ENCODE measurements around the gene DNAJC5. TPM values are rescaled to one million over a fixed set of nuclear protein-coding genes. Genes with fewer than 3 reads are reported as not detected.
"Not testable (repeated sequence)": the region's sequence is repeated elsewhere in the genome, so short reads cannot be mapped to it uniquely, and the experiment has no call there.

DNAJC5 gene
- total RNA-seq, 2 donors from 2014 or later = 31.1 to 31.7 TPM

- intact Hi-C loops (cut with DNase I) = no loop called here
- peak; percentile 87 for DNase-seq (ENCODE audit: low spot score)
Measured at GRCh38 chr20:63896264-63897105, 1.6 kb downstream of the DNAJC5 start.

- DNase-seq (ENCODE audit: low spot score) = no peak
- intact Hi-C loops (cut with DNase I) = no loop called here
Measured at GRCh38 chr20:63897978-63898561, 3.1 kb downstream of the DNAJC5 start.

GRCh38 chr20:63898882-63899558 lies 4.1 kb downstream of the DNAJC5 start:
- DNase-seq (ENCODE audit: low spot score) = no peak
- intact Hi-C loops (cut with DNase I) = no loop called here

GRCh38 chr20:63900413-63900812 lies 5.5 kb downstream of the DNAJC5 start:
- intact Hi-C loops (cut with DNase I) = loop anchor here in 1 of 2 donors (10.0 kb wide), 1 partner anchor 74 kb away; the partner anchor contains the start of gene SAMD10
- no peak for DNase-seq (ENCODE audit: low spot score)

DNA sequence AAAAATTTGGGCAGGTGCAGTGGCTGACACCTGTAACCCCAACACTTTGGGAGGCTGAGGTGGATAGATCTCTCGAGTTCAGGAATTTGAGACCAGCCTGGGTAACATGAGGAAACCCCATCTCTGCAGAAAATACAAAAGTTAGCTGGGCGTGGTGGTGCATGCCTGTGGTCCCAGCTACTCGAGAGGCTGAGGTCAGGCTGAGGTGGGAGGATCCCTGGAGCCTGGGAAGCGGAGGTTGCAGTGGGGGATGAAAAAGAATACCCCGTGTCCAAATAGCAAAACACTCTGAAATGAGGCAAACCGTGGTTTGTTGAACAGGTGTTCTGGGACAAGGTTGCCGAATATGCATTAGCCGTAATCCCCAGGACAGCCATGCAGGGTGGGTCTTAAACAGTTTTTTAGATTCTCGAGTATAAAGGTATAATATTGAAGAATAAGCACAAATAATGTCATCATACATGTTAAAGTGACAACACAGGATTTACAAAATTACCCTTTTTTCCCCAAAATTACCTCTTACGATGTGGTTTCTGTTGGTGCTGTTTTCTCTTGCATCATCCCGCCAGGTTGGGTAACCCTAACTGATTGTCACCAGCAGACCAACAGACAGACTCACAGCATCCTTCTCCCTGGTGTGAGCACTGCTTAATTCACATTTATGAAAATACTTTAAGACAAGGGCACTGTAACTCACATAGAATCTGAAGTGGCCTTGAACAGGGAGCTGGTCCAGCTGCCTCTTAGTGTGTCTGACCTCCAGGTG lies 9.1 kb downstream of the DNAJC5 start:
- DNase-seq (ENCODE audit: low spot score) = no peak
- intact Hi-C loops (cut with DNase I) = loop anchor here in 1 of 2 donors (10.0 kb wide), 1 partner anchor 71 kb away; the partner anchor contains the start of gene SAMD10

DNA sequence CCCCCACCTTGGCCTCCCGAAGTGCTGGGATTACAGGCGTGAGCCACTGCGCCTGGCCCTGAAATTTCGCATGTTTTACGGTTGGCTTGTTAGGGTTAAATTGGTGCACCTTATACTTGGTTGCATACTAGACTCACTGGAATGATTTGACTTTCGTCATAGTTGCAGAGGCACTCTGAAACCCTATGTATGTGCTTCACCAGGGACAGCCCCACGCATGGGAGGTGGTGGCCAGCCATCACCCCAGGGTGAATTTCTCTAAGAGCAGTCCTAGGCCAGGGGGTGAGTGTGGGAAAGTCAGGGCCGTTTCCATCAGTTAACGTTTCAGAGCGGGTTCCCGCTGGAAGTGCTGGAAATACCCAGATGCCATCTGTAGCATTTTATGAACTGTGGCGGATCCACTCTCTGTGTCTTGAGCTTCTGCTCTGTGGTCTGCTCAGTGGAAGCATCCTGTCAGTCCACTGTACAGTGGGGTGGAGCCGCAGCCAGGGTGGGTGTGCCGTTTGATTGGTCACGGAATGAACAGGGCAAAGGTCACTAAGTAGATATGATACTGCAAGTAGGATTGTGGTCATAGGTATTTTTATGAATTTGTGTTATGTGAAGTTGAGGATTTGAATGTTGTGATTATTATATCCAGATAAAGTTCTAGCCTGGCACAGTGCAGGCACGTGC lies 13.2 kb downstream of the DNAJC5 start:
- intact Hi-C loops (cut with DNase I) = loop anchor here (5.0 to 10.0 kb wide), 2 partner anchors 64 to 67 kb away; partner anchors contain the start of gene SAMD10 (in 1 of the 2)
- no peak for DNase-seq (ENCODE audit: low spot score)

DNA sequence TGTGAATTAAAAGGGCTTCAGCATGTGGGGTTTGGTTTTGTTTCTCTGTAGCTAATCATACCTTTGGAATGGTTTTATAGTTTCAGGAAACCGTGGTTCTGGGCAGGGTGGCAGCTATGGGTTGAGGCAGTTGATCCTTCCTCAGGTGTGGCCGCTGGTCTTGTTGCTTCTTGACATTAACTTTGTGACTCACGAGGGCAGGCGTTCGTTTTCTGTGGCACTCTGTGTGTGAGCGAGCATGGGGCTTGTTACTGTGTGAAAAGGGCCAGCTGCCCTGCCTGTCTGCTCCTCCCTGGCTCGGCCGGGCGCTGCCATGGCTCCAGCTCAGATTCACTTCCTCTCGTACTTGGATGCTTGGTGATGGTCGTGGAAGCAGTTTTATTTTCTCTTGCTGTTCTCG lies 16.2 kb downstream of the DNAJC5 start:
- no peak for DNase-seq (ENCODE audit: low spot score)
- intact Hi-C loops (cut with DNase I) = no loop called here

DNA sequence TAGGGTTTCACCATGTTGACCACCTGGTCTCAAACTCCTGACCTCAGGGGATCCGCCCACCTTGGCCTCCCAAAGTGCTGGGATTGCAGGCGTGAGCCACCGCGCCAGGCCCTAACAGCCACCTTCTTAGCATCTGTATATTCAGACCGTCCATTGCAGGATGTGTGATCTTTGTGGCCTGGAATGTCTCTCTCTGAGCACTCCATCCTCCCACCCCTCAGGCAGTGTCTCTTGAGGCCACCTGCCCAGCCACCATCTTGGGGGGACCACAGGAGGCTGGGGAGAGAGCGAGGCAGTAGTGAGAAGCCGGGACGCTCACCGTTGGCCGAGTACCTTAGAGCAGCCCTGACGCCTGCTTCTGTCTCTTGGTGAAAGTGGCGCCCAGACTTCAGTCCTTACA lies 18.8 kb downstream of the DNAJC5 start:
- intact Hi-C loops (cut with DNase I) = no loop called here
- no peak for DNase-seq (ENCODE audit: low spot score)

- DNase-seq (ENCODE audit: low spot score) = no peak
- intact Hi-C loops (cut with DNase I) = no loop called here
Measured at GRCh38 chr20:63915471-63915870, 20.5 kb downstream of the DNAJC5 start.

DNA sequence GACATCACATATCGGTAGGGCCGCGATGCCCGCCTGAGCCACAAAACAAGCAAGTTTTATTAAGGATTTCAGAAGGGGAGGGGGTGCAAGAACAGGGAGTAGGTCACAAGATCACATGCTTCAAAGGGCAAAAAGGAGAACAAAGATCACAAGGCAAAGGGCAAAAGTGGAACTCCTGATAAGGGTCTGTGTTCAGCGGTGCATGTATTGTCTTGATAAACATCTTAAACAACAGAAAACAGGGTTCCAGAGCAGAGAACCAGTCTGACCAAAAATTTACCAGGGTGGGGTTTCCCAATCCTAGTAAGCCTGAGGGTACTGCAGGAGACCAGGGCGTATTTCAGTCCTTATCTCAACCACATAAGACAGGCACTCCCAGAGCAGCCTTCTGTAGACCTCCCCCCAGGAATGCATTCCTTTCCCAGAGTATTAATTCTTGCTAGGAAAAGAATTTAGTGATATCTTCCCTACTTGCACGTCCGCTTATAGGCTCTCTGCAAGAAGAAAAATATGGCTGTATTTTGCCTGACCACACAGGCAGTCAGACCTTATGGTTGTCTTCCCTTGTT lies 21.5 kb downstream of the DNAJC5 start:
- DNase-seq (ENCODE audit: low spot score); intact Hi-C loops (cut with DNase I): not testable (repeated sequence)

DNA sequence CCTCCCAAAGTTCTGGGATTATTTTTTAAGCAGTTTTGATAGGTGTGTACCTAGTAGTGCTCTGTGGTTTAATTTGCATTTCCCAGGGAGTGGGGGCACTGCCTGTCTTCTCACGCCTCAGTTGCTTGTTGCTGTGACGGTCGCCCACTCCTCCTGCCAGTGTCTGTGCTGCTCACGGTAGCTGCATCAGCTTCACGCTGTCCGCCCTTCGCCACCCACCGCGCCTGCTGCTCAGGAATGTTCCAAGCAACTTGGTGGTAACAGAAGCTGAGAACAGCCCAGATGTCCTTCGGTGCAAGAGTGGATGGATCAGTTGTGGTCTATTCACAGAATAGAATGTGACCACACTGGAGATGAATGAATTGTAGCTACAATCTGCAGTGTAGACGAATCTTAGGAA lies 22.9 kb downstream of the DNAJC5 start:
- DNase-seq (ENCODE audit: low spot score) = no peak
- intact Hi-C loops (cut with DNase I) = no loop called here

GRCh38 chr20:63919130-63919529 lies 24.2 kb downstream of the DNAJC5 start:
- no peak for DNase-seq (ENCODE audit: low spot score)
- intact Hi-C loops (cut with DNase I) = no loop called here

DNA sequence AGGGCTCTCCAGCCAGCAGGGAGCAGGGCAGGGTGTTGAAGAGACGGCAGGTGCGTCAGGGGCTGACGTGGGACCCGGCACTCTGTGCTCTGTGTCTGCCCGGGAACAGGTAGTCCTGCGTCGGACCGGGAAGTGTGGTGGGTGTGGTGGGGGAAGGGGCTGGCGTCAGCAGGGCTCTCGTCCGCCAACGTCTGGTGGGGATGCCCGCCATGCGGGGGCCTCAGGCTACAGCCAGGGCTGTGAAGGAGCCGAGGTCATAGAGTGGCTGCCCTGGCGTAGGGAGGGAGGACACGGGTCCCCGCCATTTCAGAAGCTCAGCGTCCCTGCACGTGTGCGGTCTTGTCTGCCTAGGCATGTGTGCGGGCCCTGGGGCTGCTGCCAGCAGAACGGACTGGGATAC lies 25.3 kb downstream of the DNAJC5 start:
- intact Hi-C loops (cut with DNase I) = no loop called here
- DNase-seq (ENCODE audit: low spot score) = no peak

DNA sequence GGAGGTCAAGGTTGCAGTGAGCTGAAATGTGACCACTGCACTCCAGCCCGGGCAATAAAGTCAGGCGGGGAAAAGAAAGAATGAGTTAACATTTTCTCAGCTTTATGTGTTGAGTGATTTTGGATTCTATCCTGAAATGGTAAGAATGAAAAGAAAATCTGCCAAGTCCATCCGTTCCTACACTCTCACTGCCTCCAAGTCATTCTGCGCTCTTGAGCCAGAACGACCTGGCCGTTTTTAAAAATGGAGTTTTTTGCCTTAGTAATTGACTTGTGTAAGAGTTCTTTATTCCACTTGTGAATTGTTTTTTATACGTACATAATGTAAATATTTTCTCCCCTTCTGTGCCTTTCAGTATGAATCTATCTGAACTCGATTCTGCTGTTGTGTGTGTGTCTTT lies 28.7 kb downstream of the DNAJC5 start:
- no peak for DNase-seq (ENCODE audit: low spot score)
- intact Hi-C loops (cut with DNase I) = no loop called here

- intact Hi-C loops (cut with DNase I) = no loop called here
Measured at GRCh38 chr20:63924241-63924640, 29.3 kb downstream of the DNAJC5 start.

GRCh38 chr20:63926298-63926697 lies 31.4 kb downstream of the DNAJC5 start:
- DNase-seq (ENCODE audit: low spot score) = no peak
- intact Hi-C loops (cut with DNase I) = no loop called here

More at GRCh38 chr20:63924241-63924640, 29.3 kb downstream of the DNAJC5 start:
- DNase-seq (ENCODE audit: low spot score) = no peak

- DNase-seq (ENCODE audit: low spot score) = no peak
- intact Hi-C loops (cut with DNase I) = no loop called here
Measured at GRCh38 chr20:63929071-63929470, 34.1 kb downstream of the DNAJC5 start.

DNA sequence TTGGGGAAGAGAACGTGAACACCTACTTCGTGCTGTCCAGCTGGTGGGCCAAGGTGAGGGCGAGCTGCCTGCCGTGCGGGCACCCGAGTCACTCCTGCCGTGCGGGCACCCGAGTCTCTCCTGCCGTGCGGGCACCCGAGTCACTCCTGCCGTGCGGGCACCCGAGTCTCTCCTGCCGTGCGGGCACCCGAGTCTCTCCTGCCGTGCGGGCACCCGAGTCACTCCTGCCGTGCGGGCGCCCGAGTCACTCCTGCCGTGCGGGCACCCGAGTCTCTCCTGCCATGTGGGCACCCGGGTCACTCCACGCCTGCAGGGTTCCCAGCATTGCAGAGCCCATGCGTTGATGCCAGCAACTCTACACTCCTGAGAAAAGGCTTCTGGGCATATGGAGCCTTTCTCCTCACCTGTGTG lies 34.6 kb downstream of the DNAJC5 start:
- DNase-seq (ENCODE audit: low spot score); intact Hi-C loops (cut with DNase I): not testable (repeated sequence)

Measured in posterior vena cava (tissue), 2 donors.